Astrocyte (in vitro differentiated cells and primary cell): ENCODE results near the gene PYURF. TPM values are rescaled to one million over a fixed set of nuclear protein-coding genes. Genes with fewer than 3 reads are reported as not detected.
A peak's percentile ranks its signal among the peaks of the same experiment; 100 is the strongest.

Experiments used
- DNase-seq: peaks from one replicate; pipeline ENCODE4 v3.0.0-alpha.2; 2010; ENCODE audit warnings: low read depth
- FAIRE-seq: peaks from 2 replicates; lab custom pipeline; 2011; peaks lifted over from hg19 to GRCh38; lab: Jason Lieb, UNC
- H2AFZ ChIP-seq: 2 replicates; pipeline ENCODE4 v1.6.0; 2012; ENCODE audit warnings: low read depth, low read length, inconsistent platforms
- H3K27ac ChIP-seq: 2 replicates; pipeline ENCODE4 v1.5.1; 2011; ENCODE audit warnings: low read depth, low read length, inconsistent platforms
- H3K27me3 ChIP-seq: 2 replicates; pipeline ENCODE4 v1.6.0; 2011; ENCODE audit warnings: low read length, inconsistent platforms; ENCODE audit not compliant: insufficient read depth
- H3K36me3 ChIP-seq: 2 replicates; pipeline ENCODE4 v1.5.1; 2011; ENCODE audit warnings: low read length, inconsistent platforms; ENCODE audit not compliant: insufficient read depth
- H3K4me1 ChIP-seq: 2 replicates; pipeline ENCODE4 v1.5.1; 2011; ENCODE audit warnings: low read length, inconsistent platforms; ENCODE audit not compliant: insufficient read depth
- H3K4me2 ChIP-seq: 2 replicates; pipeline ENCODE4 v1.6.0; 2012; ENCODE audit warnings: low read length, inconsistent platforms
- H3K4me3 ChIP-seq: 2 replicates; pipeline ENCODE4 v1.5.1; 2011; ENCODE audit warnings: low read depth, mild to moderate bottlenecking, low read length, inconsistent platforms; ENCODE audit not compliant: insufficient read depth
- H3K79me2 ChIP-seq: 2 replicates; pipeline ENCODE4 v1.6.0; 2012; ENCODE audit warnings: mild to moderate bottlenecking, low read length, inconsistent platforms; ENCODE audit not compliant: insufficient read depth
- H3K9ac ChIP-seq: 2 replicates; pipeline ENCODE4 v1.6.0; 2012; ENCODE audit warnings: mild to moderate bottlenecking, low read length, inconsistent platforms
- H3K9me3 ChIP-seq: 2 replicates; pipeline ENCODE4 v1.5.1; 2012; ENCODE audit warnings: low read depth, mild to moderate bottlenecking, low read length, inconsistent platforms; ENCODE audit not compliant: insufficient read depth
- H4K20me1 ChIP-seq: 2 replicates; pipeline ENCODE4 v1.6.0; 2012; ENCODE audit warnings: low read length, inconsistent platforms; ENCODE audit not compliant: insufficient read depth
- H3K27ac Mint-ChIP-seq: one replicate; pipeline ENCODE4 v1.8.0; 2021; ENCODE audit warnings: mild to moderate bottlenecking, mixed read lengths; ENCODE audit not compliant: unreplicated experiment
- H3K27me3 Mint-ChIP-seq: one replicate; pipeline ENCODE4 v1.8.0; 2021; ENCODE audit warnings: low read depth, mixed read lengths; ENCODE audit not compliant: unreplicated experiment
- H3K36me3 Mint-ChIP-seq: one replicate; pipeline ENCODE4 v1.8.0; 2021; ENCODE audit warnings: low read depth, mixed read lengths; ENCODE audit not compliant: unreplicated experiment
- H3K4me1 Mint-ChIP-seq: one replicate; pipeline ENCODE4 v1.8.0; 2021; ENCODE audit warnings: low read depth, mixed read lengths; ENCODE audit not compliant: unreplicated experiment
- H3K4me3 Mint-ChIP-seq: one replicate; pipeline ENCODE4 v1.8.0; 2021; ENCODE audit warnings: mild to moderate bottlenecking, moderate library complexity, mixed read lengths; ENCODE audit not compliant: unreplicated experiment
- H3K9me3 Mint-ChIP-seq: one replicate; pipeline ENCODE4 v1.8.0; 2021; ENCODE audit warnings: mild to moderate bottlenecking, mixed read lengths; ENCODE audit not compliant: unreplicated experiment
- CTCF ChIP-seq: IDR thresholded peaks from 2 replicates; pipeline ENCODE4 v1.5.1; 2011; ENCODE audit warnings: low read depth, mild to moderate bottlenecking, inconsistent platforms, low read length, moderate library complexity; ENCODE audit not compliant: insufficient read depth
- EZH2 ChIP-seq: IDR thresholded peaks from 2 replicates; pipeline ENCODE4 v1.6.1; 2012; ENCODE audit warnings: mild to moderate bottlenecking, low read length, inconsistent platforms; ENCODE audit not compliant: insufficient read depth
- total RNA-seq: library from RNA; stranded (reverse); gene quantifications from 2 replicates; pipeline ENCODE4 v1.2.1, GENCODE V29; 2021

PYURF gene
- total RNA-seq, 1 donor from 2014 or later = 51.6 TPM

- FAIRE-seq (no peak), DNase-seq (no peak)
- no peak overlapping the region for H2AFZ ChIP-seq
Measured at GRCh38 chr4:88537709-88538108, 14.1 kb upstream of the PYURF start.

GRCh38 chr4:88535090-88535755, 11.6 kb upstream of the PYURF start:
- no peak overlapping the region for H3K4me3 ChIP-seq
- H3K4me2 ChIP-seq = peak overlapping the region; percentile 84
- no peak for TF ChIP-seq CTCF
- no peak overlapping the region for H2AFZ ChIP-seq
- H3K27ac ChIP-seq = peak overlapping the region; percentile 97
- peaks cover 17% of the 10 kb centered on the region for H3K4me1 ChIP-seq
- DNase-seq = no peak
- Mint-ChIP-seq H3K4me3 (no peak overlapping the region), H3K27ac (no peak overlapping the region), H3K4me1 (peaks cover 10% of the 10 kb centered on the region), H3K36me3 (no peaks in the 10 kb centered on the region), H3K27me3 (no peaks in the 10 kb centered on the region), H3K9me3 (no peaks in the 10 kb centered on the region)
- H4K20me1 ChIP-seq = no peaks in the 10 kb centered on the region
- FAIRE-seq = no peak
- no peaks in the 10 kb centered on the region for H3K79me2 ChIP-seq
- no peaks in the 10 kb centered on the region for H3K9me3 ChIP-seq
- peak overlapping the region; percentile 82 for H3K9ac ChIP-seq
- no peaks in the 10 kb centered on the region for H3K27me3 ChIP-seq
- H3K36me3 ChIP-seq = no peaks in the 10 kb centered on the region

More at GRCh38 chr4:88537709-88538108, 14.1 kb upstream of the PYURF start:
- no peaks in the 10 kb centered on the region for H3K79me2 ChIP-seq
- no peaks in the 10 kb centered on the region for H4K20me1 ChIP-seq
- Mint-ChIP-seq H3K27ac (no peak overlapping the region), H3K4me3 (no peak overlapping the region), H3K27me3 (no peaks in the 10 kb centered on the region), H3K4me1 (peaks cover 10% of the 10 kb centered on the region), H3K36me3 (no peaks in the 10 kb centered on the region), H3K9me3 (peaks cover 2% of the 10 kb centered on the region)
- TF ChIP-seq CTCF (no peak), EZH2 (no peak)
- no peak overlapping the region for H3K9ac ChIP-seq
- H3K36me3 ChIP-seq = no peaks in the 10 kb centered on the region
- peaks cover 17% of the 10 kb centered on the region for H3K4me1 ChIP-seq
- no peaks in the 10 kb centered on the region for H3K9me3 ChIP-seq
- no peak overlapping the region for H3K4me2 ChIP-seq
- no peaks in the 10 kb centered on the region for H3K27me3 ChIP-seq
- H3K27ac ChIP-seq = no peak overlapping the region
- H3K4me3 ChIP-seq = no peak overlapping the region
